Activated CD4-positive, alpha-beta T cell treated with anti-CD3 and anti-CD28 coated beads, Interleukin-2, Interleukin-6, amounts not matched to agents 100 ng/mL and 50 ng/mL, durations not matched to agents 16 hours and 8 hours (primary cell): ENCODE measurements around the gene ADGRL3.
"Not testable (repeated sequence)": the region's sequence is repeated elsewhere in the genome, so short reads cannot be mapped to it uniquely, and the experiment has no call there.

Experiments used
- DNase-seq: peaks from one replicate; pipeline ENCODE4 v3.0.0-alpha.2; 2020

ADGRL3 gene

GRCh38 chr4:61924131-61924530 is 724.0 kb downstream of the ADGRL3 start:
- DNase-seq: no peak

- DNase-seq: no peak
Measured at GRCh38 chr4:61933527-61933926, 733.4 kb downstream of the ADGRL3 start.

GRCh38 chr4:61934198-61934597 is 734.1 kb downstream of the ADGRL3 start:
- DNase-seq: no peak

- no peak for DNase-seq
Measured at GRCh38 chr4:61938250-61938846, 738.2 kb downstream of the ADGRL3 start.

GRCh38 chr4:61950625-61951024 is 750.5 kb downstream of the ADGRL3 start:
- no peak for DNase-seq

- no peak for DNase-seq
Measured at GRCh38 chr4:61953386-61953785, 753.3 kb downstream of the ADGRL3 start.

- no peak for DNase-seq
Measured at GRCh38 chr4:61958591-61958990, 758.5 kb downstream of the ADGRL3 start.

GRCh38 chr4:61959087-61959486 is 759.0 kb downstream of the ADGRL3 start:
- no peak for DNase-seq

GRCh38 chr4:61984260-61984909 is 784.3 kb downstream of the ADGRL3 start:
- no peak for DNase-seq

- no peak for DNase-seq
Measured at GRCh38 chr4:61985426-61985825, 785.3 kb downstream of the ADGRL3 start.

GRCh38 chr4:61986929-61987328 is 786.8 kb downstream of the ADGRL3 start:
- DNase-seq: not testable (repeated sequence)

GRCh38 chr4:61992351-61992750 is 792.2 kb downstream of the ADGRL3 start:
- no peak for DNase-seq

- DNase-seq: no peak
Measured at GRCh38 chr4:61994036-61994435, 793.9 kb downstream of the ADGRL3 start.

- no peak for DNase-seq
Measured at GRCh38 chr4:61995717-61996340, 795.7 kb downstream of the ADGRL3 start.

- no peak for DNase-seq
Measured at GRCh38 chr4:61996943-61997342, 796.8 kb downstream of the ADGRL3 start.

GRCh38 chr4:61997831-61998230 is 797.7 kb downstream of the ADGRL3 start:
- DNase-seq: no peak

- no peak for DNase-seq
Measured at GRCh38 chr4:62003695-62004094, 803.6 kb downstream of the ADGRL3 start.

- no peak for DNase-seq
Measured at GRCh38 chr4:62004881-62005280, 804.8 kb downstream of the ADGRL3 start.

- DNase-seq: no peak
Measured at GRCh38 chr4:62006108-62006507, 806.0 kb downstream of the ADGRL3 start.

GRCh38 chr4:62015043-62015739 is 815.1 kb downstream of the ADGRL3 start:
- DNase-seq: no peak

GRCh38 chr4:62018537-62018936 is 818.4 kb downstream of the ADGRL3 start:
- no peak for DNase-seq

- DNase-seq: no peak
Measured at GRCh38 chr4:62023633-62024032, 823.5 kb downstream of the ADGRL3 start.

GRCh38 chr4:62028745-62029144 is 828.6 kb downstream of the ADGRL3 start:
- DNase-seq: no peak

- no peak for DNase-seq
Measured at GRCh38 chr4:62030958-62031357, 830.8 kb downstream of the ADGRL3 start.
